ENCODE measurements around the gene THAP10. TPM values are rescaled to one million over a fixed set of nuclear protein-coding genes. Genes with fewer than 3 reads are reported as not detected.

THAP10 gene
- total and polyA plus RNA-seq, 2 donors from 2014 or later = 3.4 to 3.5 TPM

DNA sequence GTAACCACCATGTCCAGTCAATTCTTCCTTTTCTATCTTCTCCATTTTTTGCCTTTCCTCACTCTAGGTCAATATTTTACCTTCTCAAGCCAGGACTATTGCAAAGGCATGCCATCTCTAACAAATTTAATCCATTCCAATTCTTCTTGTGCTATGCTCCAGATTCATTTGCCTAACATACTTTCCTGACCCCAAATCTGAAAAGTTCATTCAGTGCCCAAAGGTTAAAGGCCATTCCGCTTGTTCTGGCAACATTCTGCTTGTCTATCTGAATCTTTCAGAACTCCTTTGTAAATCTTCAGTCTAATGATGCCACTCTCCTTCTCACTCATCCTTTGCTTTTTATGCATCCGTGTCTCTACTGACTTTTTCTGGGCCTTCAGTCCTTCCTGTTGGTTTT lies 15.6 kb downstream of the THAP10 start:
- no peaks in the 10 kb centered on the region for H3K27me3 ChIP-seq (ENCODE audit: control insufficient read depth, insufficient read depth, low read length)
- intact Hi-C loops (cut with DNase I) = no loop called here
- no peak overlapping the region for H3K9ac ChIP-seq (ENCODE audit: low read length in 3 of 3)
- no peak for DNase-seq
- no peak overlapping the region for H3K4me3 ChIP-seq (ENCODE audit: low read length in 3 of 3)
- H3K4me1 ChIP-seq (ENCODE audit: control insufficient read depth in 2 of 3, insufficient read depth in 2 of 3, low read depth in 1 of 3, low read length in 3 of 3) = no peaks in the 10 kb centered on the region
- H3K9me3 ChIP-seq (ENCODE audit: control insufficient read depth in 2 of 3, insufficient read depth in 1 of 3, low read length in 3 of 3) = no peaks in the 10 kb centered on the region
- TF ChIP-seq CTCF (IDR thresholded peaks at IDR 0.05; ENCODE audit: borderline replicate concordance, extremely low read depth, insufficient read depth) = no peak
- H3K27ac ChIP-seq (ENCODE audit: low read depth in 2 of 2, low read length in 2 of 2) = no peak overlapping the region
- H3K36me3 ChIP-seq (ENCODE audit: control insufficient read depth in 2 of 3, insufficient read depth in 3 of 3, low read length in 3 of 3) = no peaks in the 10 kb centered on the region
- no peak for FAIRE-seq

DNA sequence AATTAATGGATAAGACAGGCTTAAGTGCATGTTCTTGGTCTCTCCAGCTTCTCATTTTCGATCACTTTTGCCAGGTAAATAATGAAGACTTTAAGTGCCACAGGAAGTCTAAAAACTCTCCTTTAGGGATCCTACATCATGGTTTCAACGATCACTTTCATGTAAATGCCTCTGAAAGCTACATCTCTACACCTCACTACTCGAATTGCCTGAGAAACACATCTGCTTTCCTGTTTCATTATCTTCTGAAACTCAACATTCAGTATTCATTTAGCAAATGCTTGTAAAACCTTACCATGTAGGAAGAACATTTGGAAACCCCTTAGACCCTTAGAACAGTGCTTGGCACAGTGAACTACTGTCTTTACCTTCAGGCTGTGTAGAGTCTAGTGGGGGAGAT lies 16.2 kb downstream of the THAP10 start:
- intact Hi-C loops (cut with DNase I) = no loop called here
- Histone ChIP-seq H3K27me3 (ENCODE audit: control insufficient read depth, insufficient read depth, low read length) (no peaks in the 10 kb centered on the region), H3K4me3 (ENCODE audit: low read length in 3 of 3) (no peak overlapping the region), H3K36me3 (ENCODE audit: control insufficient read depth in 2 of 3, insufficient read depth in 3 of 3, low read length in 3 of 3) (no peaks in the 10 kb centered on the region), H3K27ac (ENCODE audit: low read depth in 2 of 2, low read length in 2 of 2) (no peak overlapping the region), H3K9ac (ENCODE audit: low read length in 3 of 3) (no peak overlapping the region), H3K9me3 (ENCODE audit: control insufficient read depth in 2 of 3, insufficient read depth in 1 of 3, low read length in 3 of 3) (no peaks in the 10 kb centered on the region), H3K4me1 (ENCODE audit: control insufficient read depth in 2 of 3, insufficient read depth in 2 of 3, low read depth in 1 of 3, low read length in 3 of 3) (no peaks in the 10 kb centered on the region)
- no peak for TF ChIP-seq CTCF (IDR thresholded peaks at IDR 0.05; ENCODE audit: borderline replicate concordance, extremely low read depth, insufficient read depth)
- FAIRE-seq (no peak), DNase-seq (no peak)

GRCh38 chr15:70875001-70875782 lies 17.0 kb downstream of the THAP10 start:
- Histone ChIP-seq H3K4me1 (ENCODE audit: control insufficient read depth in 2 of 3, insufficient read depth in 2 of 3, low read depth in 1 of 3, low read length in 3 of 3) (no peaks in the 10 kb centered on the region), H3K27ac (ENCODE audit: low read depth in 2 of 2, low read length in 2 of 2) (no peak overlapping the region), H3K9me3 (ENCODE audit: control insufficient read depth in 2 of 3, insufficient read depth in 1 of 3, low read length in 3 of 3) (no peaks in the 10 kb centered on the region), H3K4me3 (ENCODE audit: low read length in 3 of 3) (no peak overlapping the region), H3K27me3 (ENCODE audit: control insufficient read depth, insufficient read depth, low read length) (no peaks in the 10 kb centered on the region), H3K9ac (ENCODE audit: low read length in 3 of 3) (no peak overlapping the region), H3K36me3 (ENCODE audit: control insufficient read depth in 2 of 3, insufficient read depth in 3 of 3, low read length in 3 of 3) (no peaks in the 10 kb centered on the region)
- FAIRE-seq = peak; percentile 60
- DNase-seq = peak in 2 of 5 donors; percentile 17 to 57
- intact Hi-C loops (cut with DNase I) = no loop called here
- TF ChIP-seq CTCF (IDR thresholded peaks at IDR 0.05; ENCODE audit: borderline replicate concordance, extremely low read depth, insufficient read depth) = peak; percentile 39
